HG02852 (cell line): ENCODE data around the gene CROT.

Source experiments
- ATAC-seq: cut with Tn5 transposase; IDR thresholded peaks from one replicate; pipeline ENCODE4 v1.9.1; 2021; ENCODE audit warnings: mild to moderate bottlenecking, moderate library complexity; ENCODE audit not compliant: unreplicated experiment

CROT gene

GRCh38 chr7:87339373-87339897, 6.0 kb upstream of the CROT start:
- no peak for ATAC-seq

GRCh38 chr7:87341441-87341840, 4.0 kb upstream of the CROT start:
- no peak for ATAC-seq

GRCh38 chr7:87342231-87342630, 3.2 kb upstream of the CROT start:
- no peak for ATAC-seq

GRCh38 chr7:87344446-87344845, 1.0 kb upstream of the CROT start:
- no peak for ATAC-seq

- peak; percentile 1 for ATAC-seq
These were observed 503 bp downstream of the CROT start for GRCh38 chr7:87345962-87346371.

GRCh38 chr7:87347207-87347606, 1.7 kb downstream of the CROT start:
- no peak for ATAC-seq

GRCh38 chr7:87347664-87348063, 2.2 kb downstream of the CROT start:
- no peak for ATAC-seq

GRCh38 chr7:87354749-87355148, 9.3 kb downstream of the CROT start:
- ATAC-seq: no peak

- ATAC-seq: no peak
These were observed 11.0 kb downstream of the CROT start for GRCh38 chr7:87356448-87356847.

- ATAC-seq: no peak
These were observed 13.9 kb downstream of the CROT start for GRCh38 chr7:87359366-87359765.

GRCh38 chr7:87361320-87361719, 15.9 kb downstream of the CROT start:
- no peak for ATAC-seq

GRCh38 chr7:87363342-87363741, 17.9 kb downstream of the CROT start:
- no peak for ATAC-seq

GRCh38 chr7:87364246-87364645, 18.8 kb downstream of the CROT start:
- ATAC-seq: no peak

GRCh38 chr7:87369216-87369615, 23.8 kb downstream of the CROT start:
- ATAC-seq: no peak

GRCh38 chr7:87370660-87371180, 25.3 kb downstream of the CROT start:
- no peak for ATAC-seq

- no peak for ATAC-seq
These were observed 30.4 kb downstream of the CROT start for GRCh38 chr7:87375662-87376435.

- ATAC-seq: no peak
These were observed 35.4 kb downstream of the CROT start for GRCh38 chr7:87380905-87381304.

- no peak for ATAC-seq
These were observed 45.7 kb downstream of the CROT start for GRCh38 chr7:87391020-87391701.

GRCh38 chr7:87395442-87396020, 50.1 kb downstream of the CROT start:
- ATAC-seq: no peak

- ATAC-seq: no peak
These were observed 53.0 kb downstream of the CROT start for GRCh38 chr7:87398446-87398845.

GRCh38 chr7:87404674-87405073, 59.2 kb downstream of the CROT start:
- ATAC-seq: no peak

- ATAC-seq: no peak
These were observed 65.7 kb downstream of the CROT start for GRCh38 chr7:87411186-87411585.
